PC-3 (cell line): ENCODE measurements around the gene SEC14L2.

Source experiments
- EZH2 ChIP-seq: fragments of 300-600 bp; sonication (generic); IDR thresholded peaks from one replicate; pipeline ENCODE4 v1.6.1; 2017; ENCODE audit warnings: antibody characterized with exemption, mild to moderate bottlenecking, low read length; ENCODE audit not compliant: unreplicated experiment
- EZH2phosphoT487 ChIP-seq: fragments of 300-600 bp; sonication (generic); IDR thresholded peaks from 2 replicates; pipeline ENCODE4 v1.6.1; 2018; ENCODE audit warnings: mild to moderate bottlenecking, antibody characterized with exemption, low read length, borderline replicate concordance
- TF ChIP-seq, protein P1 (sequence below): fragments of 300-600 bp; sonication (generic); conservative IDR thresholded peaks from 2 replicates; pipeline ENCODE4 v1.5.1; 2017; ENCODE audit warnings: antibody characterized with exemption, low read depth, mild to moderate bottlenecking, low read length

DNA sequence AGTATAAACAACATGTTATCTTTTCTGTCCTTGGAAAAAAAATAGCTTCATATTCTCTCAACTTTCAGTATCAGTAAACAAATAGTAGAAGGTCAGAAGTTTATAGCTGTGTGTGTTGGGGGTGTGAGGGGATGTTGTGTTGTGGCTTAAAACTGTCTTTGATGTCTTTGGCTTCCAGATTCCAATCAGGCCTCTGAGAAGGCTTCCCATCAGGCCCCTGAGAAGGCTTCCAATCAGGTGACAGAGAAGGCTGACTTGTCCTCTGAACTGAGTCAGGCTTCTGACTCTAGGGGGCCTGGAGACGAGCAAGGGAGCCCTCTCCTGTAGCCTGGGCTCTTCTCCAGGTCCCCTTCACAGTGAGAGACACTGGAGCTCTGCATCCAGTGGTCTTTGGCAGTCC, 38.0 kb downstream of the SEC14L2 start:
- TF ChIP-seq, protein P1, sequence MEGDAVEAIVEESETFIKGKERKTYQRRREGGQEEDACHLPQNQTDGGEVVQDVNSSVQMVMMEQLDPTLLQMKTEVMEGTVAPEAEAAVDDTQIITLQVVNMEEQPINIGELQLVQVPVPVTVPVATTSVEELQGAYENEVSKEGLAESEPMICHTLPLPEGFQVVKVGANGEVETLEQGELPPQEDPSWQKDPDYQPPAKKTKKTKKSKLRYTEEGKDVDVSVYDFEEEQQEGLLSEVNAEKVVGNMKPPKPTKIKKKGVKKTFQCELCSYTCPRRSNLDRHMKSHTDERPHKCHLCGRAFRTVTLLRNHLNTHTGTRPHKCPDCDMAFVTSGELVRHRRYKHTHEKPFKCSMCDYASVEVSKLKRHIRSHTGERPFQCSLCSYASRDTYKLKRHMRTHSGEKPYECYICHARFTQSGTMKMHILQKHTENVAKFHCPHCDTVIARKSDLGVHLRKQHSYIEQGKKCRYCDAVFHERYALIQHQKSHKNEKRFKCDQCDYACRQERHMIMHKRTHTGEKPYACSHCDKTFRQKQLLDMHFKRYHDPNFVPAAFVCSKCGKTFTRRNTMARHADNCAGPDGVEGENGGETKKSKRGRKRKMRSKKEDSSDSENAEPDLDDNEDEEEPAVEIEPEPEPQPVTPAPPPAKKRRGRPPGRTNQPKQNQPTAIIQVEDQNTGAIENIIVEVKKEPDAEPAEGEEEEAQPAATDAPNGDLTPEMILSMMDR = no peak
- no peak for TF ChIP-seq EZH2
- no peak for TF ChIP-seq EZH2phosphoT487
